ENCODE results near the gene ENTPD2.
"Not testable (repeated sequence)": the region's sequence is repeated elsewhere in the genome, so short reads cannot be mapped to it uniquely, and the experiment has no call there.

Gene ENTPD2

GRCh38 chr9:137007108-137007815 lies 46.6 kb downstream of the ENTPD2 start:
- peaks cover 9% of the 10 kb centered on the region for H3K36me3 ChIP-seq (ENCODE audit: insufficient read depth, low read length)
- H3K27me3 ChIP-seq (ENCODE audit: control insufficient read depth in 1 of 2, insufficient read depth in 2 of 2, low read length in 2 of 2) = no peaks in the 10 kb centered on the region
- no peaks in the 10 kb centered on the region for H3K4me1 ChIP-seq (ENCODE audit: insufficient read depth, low read length)
- no peak overlapping the region for H3K27ac ChIP-seq (ENCODE audit: low read depth, low read length)
- no peak overlapping the region for H3K9ac ChIP-seq (ENCODE audit: low read length)
- H3K4me3 ChIP-seq (ENCODE audit: low read depth in 1 of 2, low read length in 2 of 2) = no peak overlapping the region
- H3K9me3 ChIP-seq (ENCODE audit: low read length) = no peaks in the 10 kb centered on the region

- no peak overlapping the region for H3K9ac ChIP-seq (ENCODE audit: low read length)
Observed at GRCh38 chr9:137006116-137007003, 47.5 kb downstream of the ENTPD2 start.

GRCh38 chr9:137004285-137004684 lies 49.6 kb downstream of the ENTPD2 start:
- not testable (repeated sequence) for H3K27me3 ChIP-seq (ENCODE audit: control insufficient read depth in 1 of 2, insufficient read depth in 2 of 2, low read length in 2 of 2); H3K9me3 ChIP-seq (ENCODE audit: low read length); H3K36me3 ChIP-seq (ENCODE audit: insufficient read depth, low read length); H3K4me3 ChIP-seq (ENCODE audit: low read depth in 1 of 2, low read length in 2 of 2); H3K9ac ChIP-seq (ENCODE audit: low read length); H3K27ac ChIP-seq (ENCODE audit: low read depth, low read length); H3K4me1 ChIP-seq (ENCODE audit: insufficient read depth, low read length)

More at GRCh38 chr9:137006116-137007003, 47.5 kb downstream of the ENTPD2 start:
- Histone ChIP-seq H3K4me3 (ENCODE audit: low read depth in 1 of 2, low read length in 2 of 2) (no peak overlapping the region), H3K27ac (ENCODE audit: low read depth, low read length) (no peak overlapping the region), H3K4me1 (ENCODE audit: insufficient read depth, low read length) (no peaks in the 10 kb centered on the region), H3K27me3 (ENCODE audit: control insufficient read depth in 1 of 2, insufficient read depth in 2 of 2, low read length in 2 of 2) (no peaks in the 10 kb centered on the region), H3K9me3 (ENCODE audit: low read length) (no peaks in the 10 kb centered on the region), H3K36me3 (ENCODE audit: insufficient read depth, low read length) (peaks cover 3% of the 10 kb centered on the region)

- Histone ChIP-seq H3K9me3 (ENCODE audit: low read length) (no peaks in the 10 kb centered on the region), H3K36me3 (ENCODE audit: insufficient read depth, low read length) (no peaks in the 10 kb centered on the region), H3K27ac (ENCODE audit: low read depth, low read length) (no peak overlapping the region)
Observed at GRCh38 chr9:137002646-137003041, 51.2 kb downstream of the ENTPD2 start.

GRCh38 chr9:137001857-137002645 lies 51.8 kb downstream of the ENTPD2 start:
- no peaks in the 10 kb centered on the region for H3K36me3 ChIP-seq (ENCODE audit: insufficient read depth, low read length)
- no peak overlapping the region for H3K4me3 ChIP-seq (ENCODE audit: low read depth in 1 of 2, low read length in 2 of 2)
- no peak overlapping the region for H3K27ac ChIP-seq (ENCODE audit: low read depth, low read length)
- no peaks in the 10 kb centered on the region for H3K9me3 ChIP-seq (ENCODE audit: low read length)
- H3K4me1 ChIP-seq (ENCODE audit: insufficient read depth, low read length) = no peaks in the 10 kb centered on the region
- peaks cover 3 to 5% of the 10 kb centered on the region in 2 donors for H3K27me3 ChIP-seq (ENCODE audit: control insufficient read depth in 1 of 2, insufficient read depth in 2 of 2, low read length in 2 of 2)
- no peak overlapping the region for H3K9ac ChIP-seq (ENCODE audit: low read length)

More at GRCh38 chr9:137002646-137003041, 51.2 kb downstream of the ENTPD2 start:
- H3K4me3 ChIP-seq (ENCODE audit: low read depth in 1 of 2, low read length in 2 of 2) = no peak overlapping the region
- no peak overlapping the region for H3K9ac ChIP-seq (ENCODE audit: low read length)
- H3K27me3 ChIP-seq (ENCODE audit: control insufficient read depth in 1 of 2, insufficient read depth in 2 of 2, low read length in 2 of 2) = no peaks in the 10 kb centered on the region
- H3K4me1 ChIP-seq (ENCODE audit: insufficient read depth, low read length) = no peaks in the 10 kb centered on the region

GRCh38 chr9:137000177-137000930 lies 53.5 kb downstream of the ENTPD2 start:
- Histone ChIP-seq H3K4me1 (ENCODE audit: insufficient read depth, low read length) (peaks cover 6% of the 10 kb centered on the region), H3K4me3 (ENCODE audit: low read depth in 1 of 2, low read length in 2 of 2) (no peak overlapping the region), H3K9me3 (ENCODE audit: low read length) (no peaks in the 10 kb centered on the region), H3K27ac (ENCODE audit: low read depth, low read length) (no peak overlapping the region), H3K9ac (ENCODE audit: low read length) (no peak overlapping the region), H3K36me3 (ENCODE audit: insufficient read depth, low read length) (no peaks in the 10 kb centered on the region), H3K27me3 (ENCODE audit: control insufficient read depth in 1 of 2, insufficient read depth in 2 of 2, low read length in 2 of 2) (peaks cover 13 to 22% of the 10 kb centered on the region in 2 donors)
